Measurements from ENCODE around the gene NEU4. TPM values are rescaled to one million over a fixed set of nuclear protein-coding genes. Genes with fewer than 3 reads are reported as not detected.

NEU4 gene
- total and polyA plus RNA-seq, 9 of the 15 experiments (the other 6 are each of a cell fraction or from before 2014, with no cell fraction given) = 0.01 to 0.40 TPM; not detected in 7

DNA sequence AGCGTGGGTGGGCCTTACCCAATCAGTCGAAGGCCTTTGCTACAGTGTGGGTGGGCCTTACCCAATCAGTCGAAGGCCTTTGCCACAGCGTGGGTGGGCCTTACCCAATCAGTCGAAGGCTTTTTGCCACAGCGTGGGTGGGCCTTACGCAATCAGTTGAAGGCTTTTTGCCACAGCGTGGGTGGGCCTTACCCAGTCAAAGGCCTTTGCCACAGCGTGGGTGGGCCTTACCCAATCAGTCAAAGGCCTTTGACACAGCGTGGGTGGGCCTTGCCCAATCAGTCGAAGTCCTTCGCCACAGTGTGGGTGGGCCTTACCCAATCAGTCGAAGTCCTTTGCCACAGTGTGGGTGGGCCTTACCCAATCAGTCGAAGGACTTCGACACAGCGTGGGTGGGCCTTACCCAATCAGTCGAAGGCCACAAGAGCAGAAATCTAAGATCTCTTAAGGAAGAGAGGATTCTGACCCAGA is 48.7 kb upstream of the NEU4 start (continued):
- TF ChIP-seq, protein P1, sequence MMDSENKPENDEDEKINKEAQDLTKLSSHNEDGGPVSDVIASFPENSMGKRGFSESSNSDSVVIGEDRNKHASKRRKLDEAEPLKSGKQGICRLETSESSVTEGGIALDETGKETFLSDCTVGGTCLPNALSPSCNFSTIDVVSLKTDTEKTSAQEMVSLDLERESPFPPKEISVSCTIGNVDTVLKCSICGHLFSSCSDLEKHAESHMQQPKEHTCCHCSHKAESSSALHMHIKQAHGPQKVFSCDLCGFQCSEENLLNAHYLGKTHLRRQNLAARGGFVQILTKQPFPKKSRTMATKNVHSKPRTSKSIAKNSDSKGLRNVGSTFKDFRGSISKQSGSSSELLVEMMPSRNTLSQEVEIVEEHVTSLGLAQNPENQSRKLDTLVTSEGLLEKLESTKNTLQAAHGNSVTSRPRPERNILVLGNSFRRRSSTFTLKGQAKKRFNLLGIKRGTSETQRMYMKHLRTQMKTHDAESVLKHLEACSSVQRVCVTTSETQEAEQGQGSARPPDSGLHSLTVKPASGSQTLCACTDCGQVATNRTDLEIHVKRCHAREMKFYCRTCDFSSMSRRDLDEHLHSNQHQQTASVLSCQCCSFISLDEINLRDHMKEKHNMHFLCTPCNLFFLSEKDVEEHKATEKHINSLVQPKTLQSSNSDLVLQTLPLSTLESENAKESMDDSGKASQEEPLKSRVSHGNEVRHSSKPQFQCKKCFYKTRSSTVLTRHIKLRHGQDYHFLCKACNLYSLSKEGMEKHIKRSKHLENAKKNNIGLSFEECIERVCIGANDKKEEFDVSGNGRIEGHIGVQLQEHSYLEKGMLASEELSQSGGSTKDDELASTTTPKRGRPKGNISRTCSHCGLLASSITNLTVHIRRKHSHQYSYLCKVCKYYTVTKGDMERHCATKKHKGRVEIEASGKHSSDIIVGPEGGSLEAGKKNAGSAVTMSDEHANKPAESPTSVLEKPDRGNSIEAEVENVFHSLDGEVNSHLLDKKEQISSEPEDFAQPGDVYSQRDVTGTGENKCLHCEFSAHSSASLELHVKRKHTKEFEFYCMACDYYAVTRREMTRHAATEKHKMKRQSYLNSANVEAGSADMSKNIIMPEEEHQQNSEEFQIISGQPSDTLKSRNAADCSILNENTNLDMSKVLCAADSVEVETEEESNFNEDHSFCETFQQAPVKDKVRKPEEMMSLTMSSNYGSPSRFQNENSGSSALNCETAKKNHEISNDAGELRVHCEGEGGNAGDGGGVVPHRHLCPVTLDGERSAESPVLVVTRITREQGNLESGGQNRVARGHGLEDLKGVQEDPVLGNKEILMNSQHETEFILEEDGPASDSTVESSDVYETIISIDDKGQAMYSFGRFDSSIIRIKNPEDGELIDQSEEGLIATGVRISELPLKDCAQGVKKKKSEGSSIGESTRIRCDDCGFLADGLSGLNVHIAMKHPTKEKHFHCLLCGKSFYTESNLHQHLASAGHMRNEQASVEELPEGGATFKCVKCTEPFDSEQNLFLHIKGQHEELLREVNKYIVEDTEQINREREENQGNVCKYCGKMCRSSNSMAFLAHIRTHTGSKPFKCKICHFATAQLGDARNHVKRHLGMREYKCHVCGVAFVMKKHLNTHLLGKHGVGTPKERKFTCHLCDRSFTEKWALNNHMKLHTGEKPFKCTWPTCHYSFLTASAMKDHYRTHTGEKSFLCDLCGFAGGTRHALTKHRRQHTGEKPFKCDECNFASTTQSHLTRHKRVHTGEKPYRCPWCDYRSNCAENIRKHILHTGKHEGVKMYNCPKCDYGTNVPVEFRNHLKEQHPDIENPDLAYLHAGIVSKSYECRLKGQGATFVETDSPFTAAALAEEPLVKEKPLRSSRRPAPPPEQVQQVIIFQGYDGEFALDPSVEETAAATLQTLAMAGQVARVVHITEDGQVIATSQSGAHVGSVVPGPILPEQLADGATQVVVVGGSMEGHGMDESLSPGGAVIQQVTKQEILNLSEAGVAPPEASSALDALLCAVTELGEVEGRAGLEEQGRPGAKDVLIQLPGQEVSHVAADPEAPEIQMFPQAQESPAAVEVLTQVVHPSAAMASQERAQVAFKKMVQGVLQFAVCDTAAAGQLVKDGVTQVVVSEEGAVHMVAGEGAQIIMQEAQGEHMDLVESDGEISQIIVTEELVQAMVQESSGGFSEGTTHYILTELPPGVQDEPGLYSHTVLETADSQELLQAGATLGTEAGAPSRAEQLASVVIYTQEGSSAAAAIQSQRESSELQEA (IDR thresholded peaks at IDR 0.05; ENCODE audit: low read depth) = no peak
- TF ChIP-seq FOXA1 (IDR thresholded peaks at IDR 0.05; ENCODE audit: borderline replicate concordance) (no peak), BCOR (IDR thresholded peaks at IDR 0.05) (peak; percentile 86), ZNF133 (CRISPR knock-in tag; IDR thresholded peaks at IDR 0.05) (no peak), TCFL5 (CRISPR knock-in tag; conservative IDR thresholded peaks at IDR 0.05) (no peak), ZFPM2 (CRISPR knock-in tag; IDR thresholded peaks at IDR 0.05) (no peak), DACH1 (IDR thresholded peaks at IDR 0.05; ENCODE audit: partially characterized antibody) (no peak), MCM7 (IDR thresholded peaks at IDR 0.05) (no peak), WHSC1 (IDR thresholded peaks at IDR 0.05; ENCODE audit: low read length) (no peak), ZFP30 (CRISPR knock-in tag; IDR thresholded peaks at IDR 0.05; ENCODE audit: borderline replicate concordance) (no peak), ZNF347 (CRISPR knock-in tag; IDR thresholded peaks at IDR 0.05; ENCODE audit: low read depth) (no peak), RBM34 (IDR thresholded peaks at IDR 0.05; ENCODE audit: borderline replicate concordance, insufficient read depth, low read length) (no peak), NFE2L1 (tag; IDR thresholded peaks at IDR 0.05; ENCODE audit: borderline replicate concordance, low read depth) (no peak), PCBP1 (IDR thresholded peaks at IDR 0.05; ENCODE audit: low read depth, low read length, poor library complexity, severe bottlenecking) (no peak), ARNT (IDR thresholded peaks at IDR 0.05) (no peak)
- TF ChIP-seq, protein P2, sequence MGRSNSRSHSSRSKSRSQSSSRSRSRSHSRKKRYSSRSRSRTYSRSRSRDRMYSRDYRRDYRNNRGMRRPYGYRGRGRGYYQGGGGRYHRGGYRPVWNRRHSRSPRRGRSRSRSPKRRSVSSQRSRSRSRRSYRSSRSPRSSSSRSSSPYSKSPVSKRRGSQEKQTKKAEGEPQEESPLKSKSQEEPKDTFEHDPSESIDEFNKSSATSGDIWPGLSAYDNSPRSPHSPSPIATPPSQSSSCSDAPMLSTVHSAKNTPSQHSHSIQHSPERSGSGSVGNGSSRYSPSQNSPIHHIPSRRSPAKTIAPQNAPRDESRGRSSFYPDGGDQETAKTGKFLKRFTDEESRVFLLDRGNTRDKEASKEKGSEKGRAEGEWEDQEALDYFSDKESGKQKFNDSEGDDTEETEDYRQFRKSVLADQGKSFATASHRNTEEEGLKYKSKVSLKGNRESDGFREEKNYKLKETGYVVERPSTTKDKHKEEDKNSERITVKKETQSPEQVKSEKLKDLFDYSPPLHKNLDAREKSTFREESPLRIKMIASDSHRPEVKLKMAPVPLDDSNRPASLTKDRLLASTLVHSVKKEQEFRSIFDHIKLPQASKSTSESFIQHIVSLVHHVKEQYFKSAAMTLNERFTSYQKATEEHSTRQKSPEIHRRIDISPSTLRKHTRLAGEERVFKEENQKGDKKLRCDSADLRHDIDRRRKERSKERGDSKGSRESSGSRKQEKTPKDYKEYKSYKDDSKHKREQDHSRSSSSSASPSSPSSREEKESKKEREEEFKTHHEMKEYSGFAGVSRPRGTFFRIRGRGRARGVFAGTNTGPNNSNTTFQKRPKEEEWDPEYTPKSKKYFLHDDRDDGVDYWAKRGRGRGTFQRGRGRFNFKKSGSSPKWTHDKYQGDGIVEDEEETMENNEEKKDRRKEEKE (IDR thresholded peaks at IDR 0.05; ENCODE audit: borderline replicate concordance in 1 of 2, control insufficient read depth in 1 of 2, low read depth in 2 of 2, low read length in 1 of 2) = no peak
- TF ChIP-seq, protein P3, sequence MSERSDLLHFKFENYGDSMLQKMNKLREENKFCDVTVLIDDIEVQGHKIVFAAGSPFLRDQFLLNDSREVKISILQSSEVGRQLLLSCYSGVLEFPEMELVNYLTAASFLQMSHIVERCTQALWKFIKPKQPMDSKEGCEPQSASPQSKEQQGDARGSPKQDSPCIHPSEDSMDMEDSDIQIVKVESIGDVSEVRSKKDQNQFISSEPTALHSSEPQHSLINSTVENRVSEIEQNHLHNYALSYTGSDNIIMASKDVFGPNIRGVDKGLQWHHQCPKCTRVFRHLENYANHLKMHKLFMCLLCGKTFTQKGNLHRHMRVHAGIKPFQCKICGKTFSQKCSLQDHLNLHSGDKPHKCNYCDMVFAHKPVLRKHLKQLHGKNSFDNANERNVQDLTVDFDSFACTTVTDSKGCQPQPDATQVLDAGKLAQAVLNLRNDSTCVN (CRISPR knock-in tag; IDR thresholded peaks at IDR 0.05) = no peak

Data from K562 (cell line).